GM15510 (cell line): ENCODE data around the gene SLC7A10.

ENCODE experiments used
- POLR2A ChIP-seq: IDR thresholded peaks from 3 replicates; pipeline ENCODE4 v1.6.1; 2011; ENCODE audit warnings: borderline replicate concordance; ENCODE audit not compliant: insufficient read length; ENCODE audit errors: extremely low read depth

Gene SLC7A10

GRCh38 chr19:33175156-33175782 is 50.4 kb downstream of the SLC7A10 start:
- no peak for TF ChIP-seq POLR2A

DNA sequence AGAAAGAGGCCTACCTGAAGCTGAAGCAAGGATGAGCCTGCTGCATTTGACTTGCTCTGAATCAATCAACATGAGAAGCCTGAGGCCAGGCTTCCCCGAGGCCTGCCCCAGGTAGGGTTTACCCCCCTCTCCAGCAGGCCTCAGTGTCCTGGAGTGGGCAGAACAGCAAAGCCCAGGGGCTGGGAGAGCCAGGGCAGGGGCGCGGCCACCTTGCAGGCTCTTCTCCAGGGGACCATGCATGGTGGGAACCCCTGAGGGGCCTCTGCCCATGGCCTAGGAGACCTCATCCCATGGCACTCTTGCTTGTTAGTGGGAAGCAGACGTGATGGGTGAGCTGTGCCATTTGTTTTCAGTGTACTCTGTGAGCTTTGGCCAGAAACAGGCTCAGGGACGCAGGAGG is 51.5 kb downstream of the SLC7A10 start:
- no peak for TF ChIP-seq POLR2A

DNA sequence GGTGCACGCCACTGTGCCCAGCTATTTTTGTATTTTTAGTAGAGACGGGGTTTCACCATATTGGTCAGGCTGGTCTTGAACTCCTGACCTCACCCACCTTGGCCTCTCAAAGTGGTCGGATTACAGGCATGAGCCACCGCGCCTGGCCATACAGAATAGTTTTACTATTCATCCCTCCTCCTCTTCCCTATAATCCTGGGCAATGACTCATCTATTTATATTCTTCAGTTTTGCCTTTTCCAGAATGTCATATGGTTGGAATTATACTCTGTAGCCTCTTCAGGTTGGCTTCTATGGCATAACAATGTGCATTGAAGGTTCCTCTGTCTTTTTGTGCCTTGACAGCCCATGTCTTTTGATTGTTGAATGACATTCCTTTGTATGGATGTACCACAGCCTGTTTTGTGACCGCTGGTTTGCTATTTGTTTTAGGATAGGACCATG is 53.7 kb downstream of the SLC7A10 start:
- TF ChIP-seq POLR2A, result no peak

DNA sequence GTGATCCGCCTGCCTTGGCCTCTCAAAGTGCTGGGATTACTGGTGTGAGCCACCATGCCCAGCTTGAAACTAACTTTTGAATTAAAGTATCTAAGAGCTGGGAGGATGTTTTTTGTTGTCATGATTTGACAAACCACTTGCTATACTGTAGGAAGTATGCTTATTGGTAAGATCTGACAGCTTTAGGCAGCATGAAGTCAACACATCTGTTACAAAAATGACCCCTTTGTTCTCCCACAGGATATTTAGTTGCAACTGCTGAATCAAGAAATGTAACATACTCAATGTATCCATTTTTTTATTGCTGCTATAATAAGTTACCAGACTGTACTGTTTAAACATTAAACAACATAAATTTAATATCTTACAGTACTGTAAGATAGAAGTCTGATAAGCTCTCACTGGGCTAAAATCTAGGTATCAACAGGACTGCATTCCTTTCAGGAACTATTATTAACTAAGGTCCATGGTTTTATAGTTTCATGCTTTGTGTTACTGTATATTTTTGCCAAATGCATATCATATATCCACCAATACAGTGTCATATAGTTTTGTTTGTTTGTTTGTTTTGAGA is 54.3 kb downstream of the SLC7A10 start:
- TF ChIP-seq POLR2A, result no peak

DNA sequence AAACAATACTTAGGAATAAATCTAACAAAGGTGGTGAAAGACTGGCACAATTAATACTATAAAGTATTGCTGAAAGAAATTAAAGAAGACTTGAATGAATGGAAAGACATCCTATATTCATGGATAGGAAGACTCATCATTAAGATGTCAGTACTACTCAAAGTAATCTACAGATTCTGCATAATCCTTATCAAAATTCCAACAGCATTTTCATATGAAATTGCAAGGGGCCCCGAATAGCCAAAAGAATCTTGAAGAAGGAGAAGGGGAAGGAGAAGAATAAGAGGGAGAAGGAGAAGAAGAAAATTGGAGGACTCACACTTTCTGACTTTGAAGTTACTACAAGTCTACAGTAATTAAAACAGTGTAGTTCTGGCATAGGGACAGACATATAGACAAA is 57.1 kb downstream of the SLC7A10 start:
- TF ChIP-seq POLR2A, result no peak

- TF ChIP-seq POLR2A, result no peak
Observed at GRCh38 chr19:33167438-33167837, 58.2 kb downstream of the SLC7A10 start.

DNA sequence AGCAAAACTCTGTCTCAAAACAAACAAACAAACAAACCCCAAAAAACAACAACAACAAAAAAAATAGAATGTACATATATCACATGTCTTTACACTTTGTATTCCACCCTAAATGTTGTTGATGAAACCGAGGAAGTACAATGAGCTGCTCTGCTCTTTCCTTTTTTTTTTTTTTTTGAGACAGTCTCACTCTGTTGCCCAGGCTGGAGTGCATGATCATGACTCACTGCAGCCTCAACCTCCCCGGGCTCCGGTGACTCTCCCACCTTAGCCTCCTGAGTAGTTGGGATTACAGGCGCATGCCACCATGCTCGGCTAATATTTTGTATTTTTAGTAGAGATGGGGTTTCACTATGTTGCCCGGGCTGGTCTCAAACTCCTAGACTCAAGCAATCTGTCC is 62.2 kb downstream of the SLC7A10 start:
- no peak for TF ChIP-seq POLR2A

GRCh38 chr19:33161201-33161600 is 64.4 kb downstream of the SLC7A10 start:
- TF ChIP-seq POLR2A, result no peak

DNA sequence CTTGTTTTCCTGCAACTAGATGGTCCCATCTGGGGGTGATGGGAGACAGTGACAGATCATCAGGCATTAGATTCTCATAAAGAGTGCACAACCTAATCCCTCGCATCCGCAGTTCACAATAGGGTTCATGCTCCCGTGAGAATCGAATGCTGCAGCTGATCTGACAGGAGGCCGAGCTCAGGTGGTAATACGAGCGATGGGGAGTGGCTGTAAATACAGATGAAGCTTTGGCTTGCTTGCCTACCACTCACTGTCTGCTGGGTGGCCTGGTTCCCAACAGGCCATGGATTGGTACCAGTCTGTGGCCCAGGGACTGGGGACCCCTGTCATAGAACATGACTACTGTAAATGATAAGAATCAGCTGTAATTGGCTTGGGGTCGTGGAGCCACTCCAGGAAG is 65.8 kb downstream of the SLC7A10 start:
- no peak for TF ChIP-seq POLR2A

GRCh38 chr19:33159149-33159548 is 66.5 kb downstream of the SLC7A10 start:
- no peak for TF ChIP-seq POLR2A
